CD14-positive monocyte (primary cell): ENCODE results near the gene GHDC. TPM values are rescaled to one million over a fixed set of nuclear protein-coding genes. Genes with fewer than 3 reads are reported as not detected.

Source experiments
- DNase-seq, 3 donors: peaks; one replicate each; pipeline ENCODE4 v3.0.0-alpha.2; 2011 to 2022
- H2AFZ ChIP-seq: 2 replicates; pipeline ENCODE4 v1.6.0; 2012; ENCODE audit warnings: mild to moderate bottlenecking, low read depth, low read length, inconsistent platforms; ENCODE audit not compliant: insufficient read depth, poor library complexity, severe bottlenecking
- H3K27ac ChIP-seq, 2 donors: 1 replicate in 1 of 2; 2 replicates in 1 of 2; pipeline ENCODE4 v1.5.1; 2012 to 2013; ENCODE audit warnings: low read length in 2 of 2, control low read depth in 1 of 2, inconsistent platforms in 1 of 2, low read depth in 1 of 2, mild to moderate bottlenecking in 1 of 2
- H3K27me3 ChIP-seq, 2 donors: one replicate each; pipeline versions ENCODE4 v1.6.0 to v1.6.1; 2011 to 2013; ENCODE audit warnings: low read length in 2 of 2; ENCODE audit not compliant: control insufficient read depth in 2 of 2, insufficient read depth in 2 of 2
- H3K36me3 ChIP-seq, 2 donors: replicated peaks in 1 of 2; 1 replicate in 1 of 2; 2 replicates in 1 of 2; pipeline versions ENCODE4 v1.5.1 to v1.6.1; 2012 to 2013; ENCODE audit warnings: low read length in 2 of 2, control low read depth in 1 of 2, inconsistent platforms in 1 of 2, mild to moderate bottlenecking in 1 of 2; ENCODE audit not compliant: insufficient read depth in 2 of 2, control insufficient read depth in 1 of 2
- H3K4me1 ChIP-seq, 2 donors: 1 replicate in 1 of 2; 2 replicates in 1 of 2; pipeline versions ENCODE4 v1.5.1 to v1.6.1; 2012 to 2013; ENCODE audit warnings: low read length in 2 of 2, control low read depth in 1 of 2, inconsistent platforms in 1 of 2, mild to moderate bottlenecking in 1 of 2, moderate library complexity in 1 of 2; ENCODE audit not compliant: insufficient read depth in 2 of 2, control insufficient read depth in 1 of 2
- H3K4me2 ChIP-seq: replicated peaks from 2 replicates; pipeline ENCODE3; 2012; ENCODE audit warnings: low read length, moderate library complexity, mild to moderate bottlenecking; ENCODE audit not compliant: poor library complexity, severe bottlenecking; ENCODE audit errors: extremely low read depth
- H3K4me3 ChIP-seq, 3 experiments: fragments of 200-600 bp in 1 of 3; sonication (generic) in 1 of 3; replicated peaks in 1 of 3; 1 replicate in 2 of 3; 2 replicates in 1 of 3; pipeline ENCODE4 v1.5.1; 2011 to 2013; ENCODE audit warnings: low read length in 3 of 3, mild to moderate bottlenecking in 3 of 3, control low read depth in 2 of 3, low read depth in 2 of 3, inconsistent platforms in 1 of 3, moderate library complexity in 1 of 3
- H3K79me2 ChIP-seq: 2 replicates; pipeline ENCODE4 v1.6.0; 2012; ENCODE audit warnings: mild to moderate bottlenecking, control low read depth, inconsistent platforms, low read length, moderate library complexity; ENCODE audit not compliant: insufficient read depth
- H3K9ac ChIP-seq: 2 replicates; pipeline ENCODE4 v1.6.0; 2017; ENCODE audit warnings: low read length, mild to moderate bottlenecking; ENCODE audit not compliant: insufficient read depth, poor library complexity, severe bottlenecking
- H3K9me3 ChIP-seq, 2 donors: replicated peaks in 1 of 2; 1 replicate in 1 of 2; 2 replicates in 1 of 2; pipeline versions ENCODE4 v1.5.1 to v1.6.1; 2012 to 2013; ENCODE audit warnings: low read length in 2 of 2, control low read depth in 1 of 2; ENCODE audit not compliant: control insufficient read depth in 1 of 2, insufficient read depth in 1 of 2
- H4K20me1 ChIP-seq: 2 replicates; pipeline ENCODE4 v1.6.0; 2012; ENCODE audit warnings: mild to moderate bottlenecking, low read length, control low read depth, moderate library complexity; ENCODE audit not compliant: insufficient read depth
- H3K27ac Mint-ChIP-seq, 7 donors: one replicate each; pipeline ENCODE4 v1.8.0; 2020; ENCODE audit warnings: mild to moderate bottlenecking in 7 of 7, mixed read lengths in 7 of 7, moderate library complexity in 6 of 7, inconsistent platforms in 2 of 7
- H3K27me3 Mint-ChIP-seq, 3 donors: one replicate each; pipeline ENCODE4 v1.8.0; 2021 to 2022; ENCODE audit warnings: low read depth in 3 of 3, mild to moderate bottlenecking in 3 of 3, mixed read lengths in 3 of 3, moderate library complexity in 3 of 3, inconsistent platforms in 1 of 3
- H3K36me3 Mint-ChIP-seq, 2 donors: one replicate each; pipeline ENCODE4 v1.8.0; 2020; ENCODE audit warnings: mixed read lengths in 2 of 2, inconsistent platforms in 1 of 2, mild to moderate bottlenecking in 1 of 2
- H3K4me1 Mint-ChIP-seq: one replicate; pipeline ENCODE4 v1.8.0; 2020; ENCODE audit warnings: mild to moderate bottlenecking, mixed read lengths
- H3K4me3 Mint-ChIP-seq, 2 donors: one replicate each; pipeline ENCODE4 v1.8.0; 2020; ENCODE audit warnings: mild to moderate bottlenecking in 2 of 2, mixed read lengths in 2 of 2, moderate library complexity in 1 of 2
- H3K9me3 Mint-ChIP-seq, 7 donors: one replicate each; pipeline ENCODE4 v1.8.0; 2020 to 2022; ENCODE audit warnings: mixed read lengths in 7 of 7, mild to moderate bottlenecking in 6 of 7, moderate library complexity in 6 of 7, inconsistent platforms in 2 of 7
- CTCF ChIP-seq: fragments of 200-600 bp; IDR thresholded peaks from one replicate; pipeline ENCODE4 v1.8.0; 2022; ENCODE audit warnings: antibody characterized with exemption, mild to moderate bottlenecking
- WGBS: methylation state at CpG from one replicate; pipeline ENCODE4 v1.1.5; 2013; ENCODE audit warnings: missing lambda C conversion rate; ENCODE audit not compliant: insufficient coverage; 5-methylcytosine and 5-hydroxymethylcytosine counted together
- intact Hi-C, 2 donors: fragments of 100-400 bp; cut with micrococcal nuclease; formaldehyde crosslinking; loops; one replicate each; pipeline versions ENCODE4 v1.15.0 to v1.15.1; 2023
- polyA plus RNA-seq, 3 donors: library from polyadenylated mRNA; depleted of rRNA in 1 of 3; unstranded in 2 of 3; stranded (reverse) in 1 of 3; fragments of 300-500 nt in 2 of 3; fragments of >200 nt in 1 of 3; fragmentation: Illumina TruSeq in 2 of 3; gene quantifications; 1 replicate in 2 of 3; 2 replicates in 1 of 3; pipeline ENCODE4 v1.2.3, GENCODE V29; 2012 to 2021

The GHDC gene
- polyA plus RNA-seq, 3 donors: 20.0 to 31.6 (median 20.6) TPM

DNA sequence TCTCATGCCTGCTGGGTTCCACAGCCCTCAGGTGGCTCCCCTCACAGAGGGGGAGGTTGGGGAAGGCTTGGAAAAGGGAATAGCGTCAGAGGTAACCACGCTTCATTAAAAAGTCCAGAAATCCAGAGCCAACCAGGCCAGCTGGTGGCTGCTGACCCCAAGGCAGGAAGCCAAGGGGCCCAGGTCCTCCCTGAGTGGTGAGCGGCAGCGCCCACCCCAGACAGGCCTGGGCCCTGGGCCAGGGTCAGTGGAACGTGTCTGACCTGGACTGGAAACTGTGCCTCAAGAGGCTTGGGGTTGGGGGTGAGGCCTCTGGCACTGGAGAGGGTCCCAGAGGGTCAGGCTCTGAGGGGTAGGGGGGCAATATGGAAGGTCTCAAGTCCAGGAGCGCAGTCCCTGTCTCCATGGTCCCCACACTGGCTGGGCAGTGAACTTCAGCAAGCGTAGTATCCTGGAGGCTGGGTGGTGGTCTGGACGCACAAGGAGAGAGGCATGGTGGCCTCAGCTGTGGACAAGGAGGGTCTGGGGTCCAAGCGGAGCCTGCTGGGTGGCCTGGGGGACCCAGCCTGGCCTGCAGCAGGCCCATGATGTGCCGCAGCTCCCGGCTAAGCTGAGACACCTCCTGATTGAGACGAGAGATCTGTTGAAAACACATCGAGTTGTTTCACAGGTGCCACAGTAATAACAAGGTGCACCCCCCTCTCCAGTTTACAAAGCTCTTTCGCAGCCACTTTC lies 34.3 kb downstream of the GHDC start:
- H3K4me3 Mint-ChIP-seq: no peak overlapping the region
- no peak for TF ChIP-seq CTCF
- DNase-seq: no peak
- peaks cover 0 to 2% (median 0%) of the 10 kb centered on the region in 7 donors for H3K9me3 Mint-ChIP-seq
- Histone ChIP-seq H3K4me2 (no peak overlapping the region), H3K4me3 (no peak overlapping the region), H3K4me1 (peaks cover 23 to 36% of the 10 kb centered on the region in 2 donors), H2AFZ (no peak overlapping the region), H3K9me3 (no peaks in the 10 kb centered on the region), H3K27ac (no peak overlapping the region), H4K20me1 (no peaks in the 10 kb centered on the region), H3K36me3 (no peaks in the 10 kb centered on the region), H3K27me3 (no peaks in the 10 kb centered on the region), H3K79me2 (no peaks in the 10 kb centered on the region), H3K9ac (no peak overlapping the region)
- peak overlapping the region in 2 of 7 donors; percentile 42 to 63 for H3K27ac Mint-ChIP-seq
- H3K36me3 Mint-ChIP-seq: no peaks in the 10 kb centered on the region
- H3K4me1 Mint-ChIP-seq: peaks cover 29% of the 10 kb centered on the region
- intact Hi-C loops: loop anchor here in 1 of 2 donors (5.0 kb wide), 1 partner anchor 417 kb away; the partner anchor contains the start of gene PSMC3IP
- peaks cover 0 to 2% (median 0%) of the 10 kb centered on the region in 3 donors for H3K27me3 Mint-ChIP-seq
- WGBS: 84% methylated on average over 11 of the region's 14 CpGs

DNA sequence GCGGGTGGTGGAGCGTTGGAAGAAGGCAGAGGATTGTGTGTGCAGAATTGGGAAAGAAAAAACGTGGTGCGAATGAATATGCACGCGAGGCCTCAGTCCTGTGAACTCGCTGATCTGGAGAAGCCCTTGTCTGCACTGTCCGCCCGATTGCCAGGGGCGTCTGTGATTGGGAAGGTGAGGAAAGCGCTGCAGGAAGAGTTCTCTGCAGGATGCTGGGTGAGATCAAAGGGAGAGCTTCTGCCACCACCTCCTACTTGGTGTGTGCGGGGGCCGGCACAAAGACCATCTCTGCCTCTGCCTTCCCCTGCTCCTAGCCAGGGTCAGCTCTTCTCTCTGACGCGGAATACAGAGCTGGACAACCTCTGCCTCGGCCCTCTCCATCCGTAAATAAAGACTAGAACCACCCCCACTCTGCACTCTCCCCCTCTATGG lies 38.7 kb downstream of the GHDC start:
- Mint-ChIP-seq H3K4me3 (peak overlapping the region; percentile 84 to 93), H3K36me3 (peaks cover 15 to 23% of the 10 kb centered on the region in 2 donors), H3K9me3 (no peaks in the 10 kb centered on the region), H3K27ac (peak overlapping the region in 6 of 7 donors; percentile 6 to 97 (median 91)), H3K27me3 (peaks cover 0 to 2% (median 0%) of the 10 kb centered on the region in 3 donors), H3K4me1 (peaks cover 36% of the 10 kb centered on the region)
- TF ChIP-seq CTCF: no peak
- Histone ChIP-seq H3K36me3 (peaks cover 9 to 16% of the 10 kb centered on the region in 2 donors), H3K9me3 (no peaks in the 10 kb centered on the region), H3K4me2 (peak overlapping the region; percentile 75), H3K27me3 (no peaks in the 10 kb centered on the region), H3K27ac (peak overlapping the region in 1 of 2 donors; percentile 87), H3K4me3 (peak overlapping the region in 2 of 3 experiments; percentile 88 to 89), H4K20me1 (peaks cover 41% of the 10 kb centered on the region), H3K79me2 (peaks cover 43% of the 10 kb centered on the region), H3K9ac (peak overlapping the region; percentile 94), H2AFZ (peak overlapping the region; percentile 29), H3K4me1 (peaks cover 19 to 35% of the 10 kb centered on the region in 2 donors)
- 62% methylated on average over 12 of the region's 17 CpGs for WGBS
- intact Hi-C loops: loop anchor here (2.0 to 5.0 kb wide), 2 partner anchors 189 to 422 kb away; partner anchors contain the start of genes CNP (in 1 of the 2) and PSMC3IP (in 1 of the 2)
- DNase-seq: peak in 1 of 3 donors; percentile 5
